ENCODE measurements around the gene ZBTB44.

DNA sequence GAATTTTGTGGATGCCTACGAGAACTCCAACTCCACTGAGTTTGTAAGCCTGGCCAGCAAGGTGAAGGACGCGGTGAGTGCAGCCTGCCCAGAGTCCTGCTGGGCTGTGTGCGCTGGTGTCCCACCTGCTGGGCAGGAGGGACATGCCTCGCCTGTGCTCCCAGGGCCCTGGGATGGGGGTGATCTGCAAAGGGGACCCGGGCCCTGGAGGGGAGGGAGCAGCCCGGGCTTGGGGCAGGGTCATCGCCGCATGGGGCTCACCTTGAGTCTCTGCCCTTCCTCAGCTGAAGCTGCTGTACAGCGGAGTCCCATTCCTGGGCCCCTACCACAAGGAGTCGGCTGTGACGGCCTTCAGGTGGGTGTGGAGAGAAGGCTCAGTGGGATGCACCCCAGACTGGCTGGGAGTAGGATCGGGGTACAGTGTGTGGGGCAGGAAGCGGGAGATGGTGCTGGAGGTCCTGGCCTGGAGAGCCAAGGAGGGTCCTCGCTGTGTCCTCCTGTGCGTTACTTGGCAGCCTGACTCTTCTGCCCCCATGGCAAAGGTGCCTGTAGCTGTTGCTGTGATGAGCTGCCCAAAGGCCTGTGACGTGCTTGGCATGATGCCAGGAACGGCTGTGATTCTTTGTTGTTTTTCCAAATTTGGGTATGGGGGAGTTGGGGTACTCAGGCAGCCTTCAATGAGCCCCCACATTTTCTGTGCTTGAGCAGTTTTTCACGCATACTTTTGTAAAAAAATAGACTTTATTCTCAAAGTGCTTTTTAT is 126.0 kb downstream of the ZBTB44 start:
- no peak for TF ChIP-seq POLR2AphosphoS5 (IDR thresholded peaks at IDR 0.05; ENCODE audit: low read depth, low read length)
- TF ChIP-seq POLR2A (IDR thresholded peaks at IDR 0.05; ENCODE audit: low read depth, low read length) = no peak

All from GM12891 (cell line).